ENCODE data around the gene NAALADL2.

DNA sequence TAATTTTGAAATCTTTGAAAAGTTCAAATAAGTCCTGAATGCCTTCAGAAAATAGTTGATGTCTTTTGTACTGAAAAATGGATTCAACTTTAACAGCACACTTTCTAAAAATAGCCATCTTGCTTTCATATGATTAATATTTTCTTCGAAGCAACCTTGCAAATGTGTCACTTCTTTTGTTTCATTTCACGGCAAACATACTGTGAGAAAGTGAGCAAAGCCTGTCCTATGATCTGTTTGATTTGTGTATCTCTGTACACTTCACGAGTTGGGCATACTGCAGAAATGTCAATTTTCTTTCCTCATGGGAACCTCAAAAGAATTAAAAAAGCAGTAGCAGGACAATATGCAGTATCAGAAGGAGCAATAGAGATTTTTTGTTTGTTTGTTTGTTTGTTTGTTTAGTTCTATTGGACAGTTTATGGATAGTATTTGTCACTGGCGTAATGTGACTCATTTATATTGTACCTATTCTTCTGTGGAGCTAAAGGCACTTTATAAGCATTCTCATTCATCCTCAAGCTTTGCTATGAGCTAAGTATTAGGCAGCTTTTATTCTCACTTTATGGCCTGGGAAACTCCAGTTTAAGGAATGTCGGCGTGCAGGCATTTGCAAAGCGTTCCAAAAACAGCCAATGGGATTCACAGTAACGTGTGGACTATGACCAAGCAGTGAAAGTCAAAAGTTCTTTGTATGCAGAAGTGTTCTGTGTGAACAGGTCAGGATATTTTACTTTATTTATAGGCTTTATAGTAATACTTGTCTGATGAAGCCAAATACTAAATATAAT, 572.0 kb downstream of the NAALADL2 start:
- TF ChIP-seq MXI1 (IDR thresholded peaks at IDR 0.05; ENCODE audit: borderline replicate concordance, low read depth, low read length) (no peak), POLR2A (IDR thresholded peaks at IDR 0.05; ENCODE audit: low read depth, low read length) (no peak), BHLHE40 (IDR thresholded peaks at IDR 0.05; ENCODE audit: low read depth, low read length) (no peak), SMC3 (IDR thresholded peaks at IDR 0.05; ENCODE audit: low read depth, low read length) (no peak), RAD21 (IDR thresholded peaks at IDR 0.05; ENCODE audit: low read length) (no peak), CHD1 (IDR thresholded peaks at IDR 0.05; ENCODE audit: low read depth, low read length) (no peak), MAZ (IDR thresholded peaks at IDR 0.05; ENCODE audit: borderline replicate concordance, low read depth, low read length) (no peak), RFX5 (IDR thresholded peaks at IDR 0.05; ENCODE audit: low read depth, low read length) (no peak), CEBPB (IDR thresholded peaks at IDR 0.05; ENCODE audit: low read depth, low read length) (no peak), RCOR1 (IDR thresholded peaks at IDR 0.05; ENCODE audit: insufficient replicate concordance, low read length) (no peak), MAFK (IDR thresholded peaks at IDR 0.05; ENCODE audit: low read depth, low read length) (no peak), NFE2L2 (IDR thresholded peaks at IDR 0.05; ENCODE audit: low read depth, low read length) (no peak)
- TF ChIP-seq, protein P1, sequence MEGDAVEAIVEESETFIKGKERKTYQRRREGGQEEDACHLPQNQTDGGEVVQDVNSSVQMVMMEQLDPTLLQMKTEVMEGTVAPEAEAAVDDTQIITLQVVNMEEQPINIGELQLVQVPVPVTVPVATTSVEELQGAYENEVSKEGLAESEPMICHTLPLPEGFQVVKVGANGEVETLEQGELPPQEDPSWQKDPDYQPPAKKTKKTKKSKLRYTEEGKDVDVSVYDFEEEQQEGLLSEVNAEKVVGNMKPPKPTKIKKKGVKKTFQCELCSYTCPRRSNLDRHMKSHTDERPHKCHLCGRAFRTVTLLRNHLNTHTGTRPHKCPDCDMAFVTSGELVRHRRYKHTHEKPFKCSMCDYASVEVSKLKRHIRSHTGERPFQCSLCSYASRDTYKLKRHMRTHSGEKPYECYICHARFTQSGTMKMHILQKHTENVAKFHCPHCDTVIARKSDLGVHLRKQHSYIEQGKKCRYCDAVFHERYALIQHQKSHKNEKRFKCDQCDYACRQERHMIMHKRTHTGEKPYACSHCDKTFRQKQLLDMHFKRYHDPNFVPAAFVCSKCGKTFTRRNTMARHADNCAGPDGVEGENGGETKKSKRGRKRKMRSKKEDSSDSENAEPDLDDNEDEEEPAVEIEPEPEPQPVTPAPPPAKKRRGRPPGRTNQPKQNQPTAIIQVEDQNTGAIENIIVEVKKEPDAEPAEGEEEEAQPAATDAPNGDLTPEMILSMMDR (conservative IDR thresholded peaks at IDR 0.05; ENCODE audit: low read depth, low read length), result no peak
- TF ChIP-seq, protein P2, sequence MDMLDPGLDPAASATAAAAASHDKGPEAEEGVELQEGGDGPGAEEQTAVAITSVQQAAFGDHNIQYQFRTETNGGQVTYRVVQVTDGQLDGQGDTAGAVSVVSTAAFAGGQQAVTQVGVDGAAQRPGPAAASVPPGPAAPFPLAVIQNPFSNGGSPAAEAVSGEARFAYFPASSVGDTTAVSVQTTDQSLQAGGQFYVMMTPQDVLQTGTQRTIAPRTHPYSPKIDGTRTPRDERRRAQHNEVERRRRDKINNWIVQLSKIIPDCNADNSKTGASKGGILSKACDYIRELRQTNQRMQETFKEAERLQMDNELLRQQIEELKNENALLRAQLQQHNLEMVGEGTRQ (IDR thresholded peaks at IDR 0.05; ENCODE audit: low read depth, low read length), result no peak

Data from IMR-90 (cell line).